ENCODE data around the gene CDC42BPB.

The CDC42BPB gene

DNA sequence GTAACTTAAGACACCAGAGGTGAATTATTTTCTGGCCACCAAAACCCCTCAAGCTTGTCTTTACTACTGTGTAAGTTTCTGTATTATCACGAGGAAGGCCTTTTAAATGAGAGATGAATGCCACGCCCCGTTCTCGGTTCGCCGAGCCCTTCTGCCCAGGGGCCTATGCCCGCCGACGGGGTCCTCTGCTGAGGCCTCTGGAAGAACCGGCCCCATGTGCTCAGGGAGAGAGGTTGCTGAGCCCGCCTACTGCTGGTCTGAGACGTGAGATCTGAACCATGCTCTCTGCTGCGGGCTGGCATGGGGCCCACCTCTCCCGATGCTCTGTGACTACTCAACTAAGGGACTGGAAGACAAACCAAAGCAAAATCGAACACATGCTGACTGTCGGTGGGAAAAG, 113.9 kb downstream of the CDC42BPB start:
- DNase-seq (ENCODE audit: low read depth) = no peak

DNA sequence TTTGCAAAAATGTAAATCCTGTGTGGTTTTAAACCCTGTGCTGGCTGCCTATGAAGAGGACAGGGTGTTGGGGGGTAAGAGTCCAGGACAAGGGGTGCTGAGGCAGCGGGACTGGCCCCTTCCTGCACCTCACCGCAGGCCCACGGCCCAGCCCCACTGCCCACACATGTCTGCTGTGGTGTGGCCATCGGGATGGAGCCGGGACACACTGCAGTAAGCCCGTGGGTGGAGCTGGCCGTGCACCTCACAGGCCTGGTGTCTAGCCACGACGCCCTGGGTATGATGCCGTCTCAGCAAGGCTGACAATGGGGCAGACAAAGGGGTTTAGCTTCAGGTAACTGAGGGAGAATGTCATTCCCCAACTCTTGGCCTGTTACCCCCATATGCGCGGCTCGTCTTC, 115.3 kb downstream of the CDC42BPB start:
- no peak for DNase-seq (ENCODE audit: low read depth)

DNA sequence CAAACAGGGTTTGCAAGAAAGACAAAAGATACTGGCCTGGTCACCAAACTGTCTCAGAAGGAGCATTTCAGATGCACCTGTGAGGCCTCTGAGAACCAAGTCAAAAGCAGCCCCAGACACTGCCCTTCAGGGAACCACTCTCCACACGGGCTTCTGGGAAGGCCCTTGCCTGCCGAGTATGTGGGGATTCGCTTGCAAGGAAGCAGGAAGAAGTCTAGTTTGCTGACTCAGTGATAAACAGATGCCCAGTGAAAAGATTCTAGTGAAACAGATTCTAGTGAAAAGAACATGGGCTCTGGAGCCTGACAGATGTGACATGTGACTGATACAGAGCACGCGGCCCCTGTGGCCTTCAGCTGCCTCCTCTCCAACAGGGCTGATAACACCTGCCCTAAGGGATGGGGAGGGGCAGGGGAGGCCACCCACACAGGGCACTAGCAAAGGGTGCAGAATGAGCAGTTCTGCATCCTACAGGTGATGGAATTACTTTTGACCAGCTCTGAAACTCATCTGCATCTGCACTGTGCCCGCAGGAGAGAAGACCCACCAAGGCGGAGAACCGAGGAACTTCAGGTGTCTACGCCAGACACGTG, 115.8 kb downstream of the CDC42BPB start:
- no peak for DNase-seq (ENCODE audit: low read depth)

DNA sequence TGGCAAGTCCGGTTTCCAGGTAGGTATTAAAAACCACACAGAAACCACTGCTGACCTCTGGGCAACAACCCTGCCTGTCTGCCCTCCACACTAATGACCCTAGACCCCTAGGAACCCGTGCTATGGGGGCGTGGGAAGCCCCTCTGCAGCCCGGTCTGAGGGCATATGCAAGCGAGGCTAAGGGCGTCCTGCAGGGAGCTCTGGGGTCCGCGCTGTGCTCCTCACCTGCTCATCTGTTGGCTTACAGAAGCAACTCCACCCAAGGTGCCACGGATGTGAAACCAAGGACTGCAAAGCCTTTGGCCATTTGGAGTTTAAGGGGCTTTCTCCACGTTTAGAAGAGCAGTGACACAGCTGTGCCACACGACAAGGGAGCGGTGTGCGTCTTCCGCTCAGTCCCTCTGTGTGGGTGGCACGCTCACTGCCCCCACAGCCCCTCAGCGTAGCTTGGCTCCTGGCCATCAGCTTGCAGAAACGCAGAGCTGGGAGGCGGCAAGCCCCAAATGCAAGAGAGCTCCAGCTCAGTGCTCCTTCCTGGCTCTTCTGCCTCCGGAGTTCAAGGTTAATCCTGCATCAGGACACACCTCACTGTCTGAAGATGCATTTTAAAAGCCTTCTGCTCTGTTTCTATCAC, 116.5 kb downstream of the CDC42BPB start:
- DNase-seq (ENCODE audit: low read depth) = no peak

DNA sequence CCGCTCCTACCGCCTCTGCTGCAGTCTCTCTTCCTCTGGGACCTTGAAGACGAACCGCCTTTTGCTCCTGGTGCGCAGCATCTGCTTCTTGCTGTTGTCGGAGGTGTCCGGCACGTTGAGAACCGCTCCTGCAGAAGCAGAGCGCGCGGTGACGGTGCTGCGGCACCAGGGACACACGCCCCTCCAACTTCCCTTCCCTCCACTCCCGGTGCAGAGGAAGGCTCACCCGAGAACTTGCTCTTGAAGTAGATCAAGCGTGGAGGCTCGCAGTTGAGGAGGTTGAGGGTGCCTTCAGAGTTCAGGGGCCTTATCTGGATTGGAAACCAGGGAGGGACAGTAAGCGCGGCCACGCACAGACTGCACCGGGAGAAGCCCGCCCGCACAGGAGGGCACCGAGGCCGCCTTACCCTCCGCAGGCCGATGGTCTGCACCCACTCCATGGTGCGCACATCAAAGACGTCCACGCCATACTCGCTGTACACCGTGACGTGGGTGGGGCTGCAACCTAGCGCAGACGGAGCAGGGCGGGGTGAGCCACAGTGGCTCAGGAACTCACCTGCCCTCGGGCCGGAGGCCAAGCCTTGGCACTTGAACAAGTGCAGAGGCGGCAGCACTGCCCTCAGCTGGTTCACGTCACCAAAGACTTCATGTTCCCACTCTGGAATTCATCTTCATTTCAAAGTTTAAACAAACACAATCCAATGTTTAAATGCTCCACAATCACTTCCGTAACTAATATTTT, 117.4 kb downstream of the CDC42BPB start:
- no peak for DNase-seq (ENCODE audit: low read depth)

GRCh38 chr14:102939329-102939728, 118.0 kb downstream of the CDC42BPB start:
- DNase-seq (ENCODE audit: low read depth) = no peak

DNA sequence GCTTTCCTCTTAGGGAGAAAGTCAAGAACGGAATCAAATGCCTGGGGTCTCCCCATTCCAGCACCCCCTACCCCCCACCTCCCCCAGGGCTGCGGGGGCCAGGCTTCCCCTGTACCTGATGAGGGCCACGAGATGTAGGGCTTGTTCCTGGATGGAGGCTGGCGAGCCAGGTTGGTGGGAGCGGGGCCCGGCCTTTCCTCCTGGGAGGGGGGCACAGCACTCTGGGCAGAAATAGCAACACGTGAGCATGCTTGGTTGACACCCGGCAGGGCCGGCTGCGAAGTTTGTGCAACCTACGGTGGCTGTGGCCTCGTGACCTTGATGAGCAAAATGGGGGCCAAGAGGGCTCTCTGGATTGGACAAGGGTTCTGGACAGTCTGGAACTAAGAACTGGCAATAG, 119.2 kb downstream of the CDC42BPB start:
- no peak for DNase-seq (ENCODE audit: low read depth)

DNA sequence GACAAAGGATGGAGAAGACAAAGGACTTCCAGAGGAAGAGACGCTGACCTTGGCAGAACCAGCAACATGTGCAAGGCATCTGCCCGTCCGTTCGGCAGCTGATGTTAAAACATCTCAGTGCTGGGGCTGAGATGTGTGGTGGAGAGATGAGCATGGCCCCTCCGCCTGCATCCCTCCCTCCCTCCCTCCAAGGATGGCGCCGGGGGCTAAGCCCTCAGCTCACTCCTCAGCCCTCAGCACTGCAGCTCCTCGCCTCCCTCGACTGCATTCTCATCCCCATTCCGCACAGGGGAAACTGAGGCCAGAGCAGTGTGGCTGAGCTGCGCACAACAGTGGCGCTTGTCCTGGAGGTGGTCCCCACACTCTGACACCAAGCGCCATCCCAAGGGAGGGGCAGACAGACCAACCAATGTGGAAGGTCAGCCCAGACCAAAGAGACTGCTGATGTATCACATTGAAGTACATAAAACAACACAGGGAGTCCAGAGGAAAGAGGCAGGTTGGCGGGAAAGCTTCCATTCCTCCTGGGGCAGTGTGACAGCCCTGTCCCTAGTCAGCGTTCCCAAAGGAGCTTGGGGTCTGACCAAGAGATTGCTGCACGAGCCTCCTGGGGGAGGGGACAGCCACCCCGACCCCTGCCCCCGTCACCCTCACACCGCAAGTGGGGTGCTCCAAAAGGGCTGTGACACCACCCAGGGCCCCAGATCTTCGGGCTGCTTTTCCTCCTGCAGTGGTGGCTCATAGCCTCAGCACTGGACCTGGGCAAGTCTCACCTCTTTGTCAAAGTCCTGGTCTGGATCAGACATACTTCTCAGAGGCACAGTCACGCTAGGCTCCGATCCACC, 119.8 kb downstream of the CDC42BPB start:
- no peak for DNase-seq (ENCODE audit: low read depth)

GRCh38 chr14:102935756-102936155, 121.6 kb downstream of the CDC42BPB start:
- no peak for DNase-seq (ENCODE audit: low read depth)

DNA sequence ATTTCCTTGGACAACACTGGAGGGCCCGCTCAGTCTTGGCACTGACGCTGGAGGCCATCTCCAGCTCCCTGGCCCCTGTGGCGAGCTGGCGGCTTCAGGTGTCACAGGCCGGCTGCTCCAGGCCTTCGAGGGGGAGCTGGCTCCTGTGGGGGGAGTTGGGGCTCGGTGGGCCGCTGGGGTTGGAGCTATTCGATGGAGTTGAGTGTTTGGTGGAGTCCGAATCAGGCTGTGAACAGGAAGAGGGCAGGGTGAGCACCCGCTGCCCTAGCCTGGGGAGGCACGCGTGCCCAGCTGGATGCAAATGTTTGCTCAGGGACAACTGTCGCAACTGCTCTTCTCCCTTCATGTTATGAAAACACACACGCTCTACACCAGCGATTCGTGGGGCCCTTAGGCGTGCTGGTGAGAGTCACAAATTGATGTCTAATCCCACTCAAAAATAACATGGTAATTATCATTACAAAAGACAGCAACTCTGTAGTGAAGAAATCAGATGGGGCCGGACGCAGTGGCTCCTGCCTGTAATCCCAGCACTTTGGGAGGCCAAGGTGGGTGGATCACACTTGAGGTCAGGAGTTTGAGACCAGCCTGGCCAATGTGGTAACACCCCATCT, 123.6 kb downstream of the CDC42BPB start:
- no peak for DNase-seq (ENCODE audit: low read depth)

DNA sequence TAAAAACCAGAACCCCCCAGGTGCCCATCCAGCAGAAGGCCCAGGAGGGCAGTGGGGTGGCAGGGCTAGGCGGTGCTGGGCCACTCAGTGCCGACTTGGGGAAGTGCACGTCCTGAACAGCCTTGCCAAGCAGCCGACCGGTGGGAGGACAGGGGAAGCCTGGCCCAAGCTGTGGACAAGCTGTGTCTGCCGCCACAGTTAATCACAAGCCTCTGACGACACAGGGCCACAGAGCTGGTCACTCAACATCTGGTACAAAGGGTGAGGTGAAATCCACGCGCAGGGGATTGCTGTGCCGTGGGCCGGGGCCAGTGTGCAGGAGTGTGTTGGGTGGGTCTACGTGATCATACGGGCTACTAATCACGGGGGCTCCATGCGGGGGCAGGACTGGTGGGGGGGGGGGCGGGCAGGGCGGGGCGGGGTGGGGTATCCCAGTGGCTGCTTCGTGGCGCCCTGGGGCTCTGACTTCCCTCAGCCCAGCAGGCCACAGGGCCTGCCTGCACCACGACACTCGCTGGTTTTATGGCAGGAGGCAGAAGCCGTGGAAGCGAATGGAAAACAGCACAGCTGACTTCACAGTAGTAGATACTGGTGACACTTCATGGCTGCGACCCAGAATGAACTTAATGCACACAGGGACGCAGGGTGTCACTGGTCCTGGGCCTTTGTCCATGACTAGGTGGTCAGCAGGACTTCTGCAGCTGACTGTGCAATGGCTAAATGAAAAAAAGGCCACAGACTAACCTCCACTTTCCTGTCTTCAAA, 124.7 kb downstream of the CDC42BPB start:
- DNase-seq (ENCODE audit: low read depth) = no peak

GRCh38 chr14:102931580-102932285, 125.6 kb downstream of the CDC42BPB start:
- DNase-seq (ENCODE audit: low read depth) = no peak

GRCh38 chr14:102930753-102931579, 126.4 kb downstream of the CDC42BPB start:
- DNase-seq (ENCODE audit: low read depth) = no peak

DNA sequence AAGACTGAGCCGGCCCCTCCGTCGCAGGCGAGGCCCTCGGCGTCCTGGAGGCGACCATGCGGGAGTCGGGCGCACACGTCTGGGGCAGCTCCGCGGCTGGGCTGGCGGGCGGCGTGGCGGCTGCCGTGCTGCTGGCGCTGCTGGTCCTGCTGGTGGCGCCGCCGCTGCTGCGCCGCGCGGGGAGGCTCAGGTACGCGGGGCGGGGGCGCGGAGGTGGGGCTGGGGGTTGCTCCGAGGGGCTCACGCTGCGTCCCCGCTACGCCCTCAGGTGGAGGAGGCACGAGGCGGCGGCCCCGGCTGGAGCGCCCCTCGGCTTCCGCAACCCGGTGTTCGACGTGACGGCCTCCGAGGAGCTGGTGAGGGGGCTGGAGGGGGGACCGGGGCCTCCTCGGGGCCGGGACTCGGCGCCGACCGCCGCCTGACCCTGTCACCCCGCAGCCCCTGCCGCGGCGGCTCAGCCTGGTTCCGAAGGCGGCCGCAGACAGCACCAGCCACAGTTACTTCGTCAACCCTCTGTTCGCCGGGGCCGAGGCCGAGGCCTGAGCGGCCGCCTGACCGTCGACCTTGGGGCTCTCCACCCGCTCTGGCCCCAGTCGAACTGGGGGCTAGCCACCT, 127.1 kb downstream of the CDC42BPB start:
- no peak for DNase-seq (ENCODE audit: low read depth)

DNA sequence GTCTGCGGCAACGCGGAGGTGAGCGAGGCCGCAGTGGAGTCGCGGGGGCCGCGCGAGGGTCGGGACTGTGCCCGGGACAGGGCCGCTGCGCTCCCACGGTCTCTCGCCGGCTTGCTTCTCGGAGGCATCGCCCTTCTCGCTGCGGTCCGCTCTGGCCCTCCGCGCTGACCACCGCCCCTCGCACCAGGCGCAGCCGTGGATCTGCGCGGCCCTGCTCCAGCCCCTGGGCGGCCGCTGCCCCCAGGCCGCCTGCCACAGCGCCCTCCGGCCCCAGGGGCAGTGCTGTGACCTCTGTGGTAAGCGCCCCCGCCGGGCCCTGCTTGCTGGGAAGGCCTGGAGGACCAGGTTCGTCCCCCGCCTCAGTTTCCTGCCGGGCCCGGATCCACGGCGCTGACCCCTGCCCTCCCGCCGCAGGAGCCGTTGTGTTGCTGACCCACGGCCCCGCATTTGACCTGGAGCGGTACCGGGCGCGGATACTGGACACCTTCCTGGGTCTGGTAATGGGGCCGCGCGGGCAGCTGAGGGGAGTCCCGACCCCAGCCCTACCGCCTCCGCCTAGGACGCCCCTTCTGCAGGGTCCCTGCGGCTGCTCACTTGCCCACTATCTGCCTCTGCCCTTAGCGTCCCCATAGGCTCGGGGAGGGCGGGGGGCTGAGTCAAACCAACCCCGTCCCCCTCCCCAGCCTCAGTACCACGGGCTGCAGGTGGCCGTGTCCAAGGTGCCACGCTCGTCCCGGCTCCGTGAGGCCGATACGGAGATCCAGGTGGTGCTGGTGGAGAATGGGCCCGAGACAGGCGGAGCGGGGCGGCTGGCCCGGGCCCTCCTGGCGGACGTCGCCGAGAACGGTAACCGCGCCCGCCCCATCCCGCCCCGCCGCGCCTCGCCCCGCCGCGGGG, 127.9 kb downstream of the CDC42BPB start:
- DNase-seq (ENCODE audit: low read depth) = no peak

- DNase-seq (ENCODE audit: low read depth) = no peak
These were observed 128.7 kb downstream of the CDC42BPB start for GRCh38 chr14:102928412-102929240.

GRCh38 chr14:102927878-102928411, 129.4 kb downstream of the CDC42BPB start:
- DNase-seq (ENCODE audit: low read depth) = no peak

Measured in HS-27A (cell line).